ENCODE measurements around the gene PGLYRP1.

DNA sequence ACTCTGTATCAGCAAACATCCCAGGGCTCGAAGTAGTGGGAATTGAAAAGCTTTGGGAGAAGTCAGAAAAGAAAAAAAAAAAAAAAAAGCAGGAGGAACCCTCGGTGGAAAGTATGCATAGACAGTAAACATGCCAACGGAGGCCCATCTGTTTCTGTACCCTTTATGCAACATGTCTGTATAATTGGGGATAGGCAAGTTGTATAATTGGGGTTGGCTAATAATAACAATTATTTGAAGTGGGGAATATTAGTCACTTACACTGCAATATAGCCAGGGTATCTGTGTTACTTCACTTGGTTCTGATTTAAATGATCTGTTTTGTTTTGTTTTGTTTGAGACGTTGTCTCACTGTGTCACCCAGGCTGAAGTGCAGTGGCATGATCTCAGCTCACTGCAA lies 30.0 kb upstream of the PGLYRP1 start:
- no peak for TF ChIP-seq ZNF274 (IDR thresholded peaks at IDR 0.05; ENCODE audit: low read depth, low read length)
- no peak for TF ChIP-seq YY1 (IDR thresholded peaks at IDR 0.05; ENCODE audit: insufficient read depth, insufficient read length)
- no peak for TF ChIP-seq SUZ12 (IDR thresholded peaks at IDR 0.05; ENCODE audit: extremely low read depth, insufficient read depth, insufficient read length)
